ENCODE data around the gene PIAS2.
"Not testable (repeated sequence)": the region's sequence is repeated elsewhere in the genome, so short reads cannot be mapped to it uniquely, and the experiment has no call there.

- TF ChIP-seq, protein P1, sequence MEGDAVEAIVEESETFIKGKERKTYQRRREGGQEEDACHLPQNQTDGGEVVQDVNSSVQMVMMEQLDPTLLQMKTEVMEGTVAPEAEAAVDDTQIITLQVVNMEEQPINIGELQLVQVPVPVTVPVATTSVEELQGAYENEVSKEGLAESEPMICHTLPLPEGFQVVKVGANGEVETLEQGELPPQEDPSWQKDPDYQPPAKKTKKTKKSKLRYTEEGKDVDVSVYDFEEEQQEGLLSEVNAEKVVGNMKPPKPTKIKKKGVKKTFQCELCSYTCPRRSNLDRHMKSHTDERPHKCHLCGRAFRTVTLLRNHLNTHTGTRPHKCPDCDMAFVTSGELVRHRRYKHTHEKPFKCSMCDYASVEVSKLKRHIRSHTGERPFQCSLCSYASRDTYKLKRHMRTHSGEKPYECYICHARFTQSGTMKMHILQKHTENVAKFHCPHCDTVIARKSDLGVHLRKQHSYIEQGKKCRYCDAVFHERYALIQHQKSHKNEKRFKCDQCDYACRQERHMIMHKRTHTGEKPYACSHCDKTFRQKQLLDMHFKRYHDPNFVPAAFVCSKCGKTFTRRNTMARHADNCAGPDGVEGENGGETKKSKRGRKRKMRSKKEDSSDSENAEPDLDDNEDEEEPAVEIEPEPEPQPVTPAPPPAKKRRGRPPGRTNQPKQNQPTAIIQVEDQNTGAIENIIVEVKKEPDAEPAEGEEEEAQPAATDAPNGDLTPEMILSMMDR (CRISPR knock-in tag; IDR thresholded peaks at IDR 0.05), result not testable (repeated sequence)
- TF ChIP-seq IRF9 (CRISPR knock-in tag; IDR thresholded peaks at IDR 0.05; ENCODE audit: borderline replicate concordance); GMEB1 (CRISPR knock-in tag; IDR thresholded peaks at IDR 0.05; ENCODE audit: borderline replicate concordance); FOXP1 (IDR thresholded peaks at IDR 0.05); FOXP1 (CRISPR knock-in tag; IDR thresholded peaks at IDR 0.05): not testable (repeated sequence)
Measured at GRCh38 chr18:46966266-46966665, 49.0 kb upstream of the PIAS2 start.
